Measurements from ENCODE around the gene FNDC3B. TPM values are rescaled to one million over a fixed set of nuclear protein-coding genes. Genes with fewer than 3 reads are reported as not detected.

Gene FNDC3B
- total RNA-seq, 1 experiment from 2014 or later: 48.6 TPM

GRCh38 chr3:172083995-172084409 lies 44.6 kb downstream of the FNDC3B start:
- no TSS peak for BruUV-seq (replicated peaks)
- ChIA-PET POLR2A (ENCODE audit: unreplicated experiment) (interaction anchor here (0.6 kb wide), 1 partner anchor 48 kb away, joined by 3 read pairs; no protein-coding TSS in a partner anchor), CTCF (no interaction called here)
- no peak overlapping the region for H3K9ac ChIP-seq (ENCODE audit: low read length)
- intact Hi-C loops (cut with micrococcal nuclease): no loop called here
- no peaks in the 10 kb centered on the region for H3K9me3 ChIP-seq (ENCODE audit: low read length)
- no peaks in the 10 kb centered on the region for H3K4me1 ChIP-seq (ENCODE audit: insufficient read depth, low read length)
- H3F3A ChIP-seq (ENCODE audit: low read length, unreplicated experiment): no peaks in the 10 kb centered on the region
- TF ChIP-seq EZH2 (IDR thresholded peaks at IDR 0.05; ENCODE audit: low read length, unreplicated experiment) (no peak), CTCF (conservative IDR thresholded peaks at IDR 0.05; ENCODE audit: low read depth, low read length) (no peak)
- H3K27ac ChIP-seq (ENCODE audit: low read length): no peak overlapping the region
- H3K27me3 ChIP-seq (ENCODE audit: low read length): no peaks in the 10 kb centered on the region
- H3K79me2 ChIP-seq (ENCODE audit: low read length): peaks cover 99% of the 10 kb centered on the region
- no peak for DNase-seq
- H3K36me3 ChIP-seq (ENCODE audit: low read depth, low read length): peaks cover 14% of the 10 kb centered on the region; the same call in 1 of the 2 replicates
- no peaks in the 10 kb centered on the region for H3K9me2 ChIP-seq (replicated peaks; ENCODE audit: low read length)
- no peak overlapping the region for H3K4me2 ChIP-seq (ENCODE audit: low read length)
- H4K20me1 ChIP-seq (ENCODE audit: low read length): peaks cover 8% of the 10 kb centered on the region; the same call in 1 of the 2 replicates
- no peak for ATAC-seq
- no peak overlapping the region for H3K4me3 ChIP-seq (ENCODE audit: low read length)
- no peak overlapping the region for H2AFZ ChIP-seq (ENCODE audit: low read length)

GRCh38 chr3:172084871-172085556 lies 45.6 kb downstream of the FNDC3B start:
- BruUV-seq (replicated peaks): no TSS peak
- no peak overlapping the region for H3K9ac ChIP-seq (ENCODE audit: low read length)

More at GRCh38 chr3:172084871-172085556, 45.6 kb downstream of the FNDC3B start:
- Histone ChIP-seq H3K27ac (ENCODE audit: low read length) (no peak overlapping the region), H3K9me3 (ENCODE audit: low read length) (no peaks in the 10 kb centered on the region), H3K4me3 (ENCODE audit: low read length) (no peak overlapping the region), H2AFZ (ENCODE audit: low read length) (no peak overlapping the region), H3K79me2 (ENCODE audit: low read length) (peaks cover 99% of the 10 kb centered on the region), H3K9me2 (replicated peaks; ENCODE audit: low read length) (no peaks in the 10 kb centered on the region), H3K4me1 (ENCODE audit: insufficient read depth, low read length) (no peaks in the 10 kb centered on the region), H3K4me2 (ENCODE audit: low read length) (no peak overlapping the region), H3F3A (ENCODE audit: low read length, unreplicated experiment) (no peaks in the 10 kb centered on the region), H4K20me1 (ENCODE audit: low read length) (peaks cover 9% of the 10 kb centered on the region; the same call in 1 of the 2 replicates), H3K36me3 (ENCODE audit: low read depth, low read length) (peaks cover 17% of the 10 kb centered on the region; the same call in 1 of the 2 replicates), H3K27me3 (ENCODE audit: low read length) (no peaks in the 10 kb centered on the region)
- CTCF ChIA-PET: no interaction called here
- DNase-seq: no peak
- ATAC-seq: no peak
- POLR2A ChIA-PET (ENCODE audit: unreplicated experiment): interaction anchor here (0.6 kb wide), 2 partner anchors 47 to 510 kb away, joined by 3 to 5 read pairs; no protein-coding TSS in a partner anchor
- intact Hi-C loops (cut with micrococcal nuclease): no loop called here
- TF ChIP-seq CTCF (conservative IDR thresholded peaks at IDR 0.05; ENCODE audit: low read depth, low read length) (no peak), EZH2phosphoT487 (IDR thresholded peaks at IDR 0.05; ENCODE audit: borderline replicate concordance, low read length) (no peak), EZH2 (IDR thresholded peaks at IDR 0.05; ENCODE audit: low read length, unreplicated experiment) (no peak)
